Measurements from ENCODE around the gene PDIA6. TPM values are rescaled to one million over a fixed set of nuclear protein-coding genes. Genes with fewer than 3 reads are reported as not detected.
A peak's percentile ranks its signal among the peaks of the same experiment; 100 is the strongest.

PDIA6 gene
- total and polyA plus RNA-seq, 9 of the 15 experiments (the other 6 are each of a cell fraction or from before 2014, with no cell fraction given): 166 to 268 (median 229) TPM

DNA sequence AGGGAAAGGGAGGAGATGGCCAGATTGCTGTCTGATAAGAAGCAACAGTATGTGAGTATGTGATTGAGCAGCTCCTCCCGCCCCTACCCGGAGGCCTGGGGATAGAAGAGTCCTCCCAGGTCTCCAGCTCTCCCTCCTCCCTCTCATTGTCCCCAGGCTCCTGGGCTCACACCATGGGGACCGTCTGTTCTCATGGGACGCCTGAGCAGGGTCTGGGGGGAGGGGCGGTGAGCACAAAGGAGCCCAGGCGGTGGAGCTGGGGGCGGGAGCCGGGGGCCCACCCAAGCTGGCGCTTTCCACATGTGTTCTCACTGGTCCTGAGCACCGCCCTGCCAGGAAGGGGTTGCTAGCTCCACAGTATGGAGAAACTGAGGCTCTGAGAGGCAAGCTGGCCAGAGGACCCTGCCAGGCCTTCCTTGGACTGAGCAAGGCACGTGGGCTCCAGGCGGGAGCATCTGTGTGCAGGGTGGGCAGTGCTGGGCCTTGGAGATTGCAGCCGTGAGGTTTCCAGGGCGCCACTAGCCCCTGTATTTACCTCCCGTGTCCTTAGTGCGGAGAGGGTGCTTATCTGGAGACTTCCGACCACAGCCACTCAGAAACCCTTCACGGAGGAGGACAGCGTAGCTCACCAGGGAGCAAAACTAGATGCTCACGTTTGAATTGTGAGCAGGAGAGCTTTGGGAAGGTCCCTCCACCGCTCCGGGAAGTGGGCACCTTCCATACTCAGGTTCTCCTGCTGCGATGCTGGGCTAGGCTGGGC is 37.4 kb downstream of the PDIA6 start:
- FAIRE-seq: no peak
- CTCF ChIA-PET (ENCODE audit: low intra/inter-chr PET ratio): no interaction called here
- in situ Hi-C loops (cut with MboI): no loop called here
- TF ChIP-seq, protein P1, sequence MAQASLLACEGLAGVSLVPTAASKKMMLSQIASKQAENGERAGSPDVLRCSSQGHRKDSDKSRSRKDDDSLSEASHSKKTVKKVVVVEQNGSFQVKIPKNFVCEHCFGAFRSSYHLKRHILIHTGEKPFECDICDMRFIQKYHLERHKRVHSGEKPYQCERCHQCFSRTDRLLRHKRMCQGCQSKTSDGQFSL (CRISPR knock-in tag; IDR thresholded peaks at IDR 0.05): no peak
- TF ChIP-seq, protein P1 (tag; IDR thresholded peaks at IDR 0.05): no peak
- TF ChIP-seq FOXK2 (conservative IDR thresholded peaks at IDR 0.05 in 1 of 2, IDR thresholded peaks at IDR 0.05 in 1 of 2; ENCODE audit: low read depth in 2 of 2): no peak
- TF ChIP-seq ZNF263 (CRISPR knock-in tag; IDR thresholded peaks at IDR 0.05; ENCODE audit: borderline replicate concordance): peak; percentile 95
- 0 out of 2 replicates have a peak, but pooled peaks have one; percentile 14 for TF ChIP-seq POLR2G (IDR thresholded peaks at IDR 0.05; ENCODE audit: low read depth, low read length)
- TF ChIP-seq KDM2B (CRISPR knock-in tag; IDR thresholded peaks at IDR 0.05): no peak
- TF ChIP-seq NFXL1 (CRISPR knock-in tag; IDR thresholded peaks at IDR 0.05): no peak
- TF ChIP-seq NFE2L1 (tag; IDR thresholded peaks at IDR 0.05; ENCODE audit: borderline replicate concordance, low read depth): no peak
- TF ChIP-seq, protein P2, sequence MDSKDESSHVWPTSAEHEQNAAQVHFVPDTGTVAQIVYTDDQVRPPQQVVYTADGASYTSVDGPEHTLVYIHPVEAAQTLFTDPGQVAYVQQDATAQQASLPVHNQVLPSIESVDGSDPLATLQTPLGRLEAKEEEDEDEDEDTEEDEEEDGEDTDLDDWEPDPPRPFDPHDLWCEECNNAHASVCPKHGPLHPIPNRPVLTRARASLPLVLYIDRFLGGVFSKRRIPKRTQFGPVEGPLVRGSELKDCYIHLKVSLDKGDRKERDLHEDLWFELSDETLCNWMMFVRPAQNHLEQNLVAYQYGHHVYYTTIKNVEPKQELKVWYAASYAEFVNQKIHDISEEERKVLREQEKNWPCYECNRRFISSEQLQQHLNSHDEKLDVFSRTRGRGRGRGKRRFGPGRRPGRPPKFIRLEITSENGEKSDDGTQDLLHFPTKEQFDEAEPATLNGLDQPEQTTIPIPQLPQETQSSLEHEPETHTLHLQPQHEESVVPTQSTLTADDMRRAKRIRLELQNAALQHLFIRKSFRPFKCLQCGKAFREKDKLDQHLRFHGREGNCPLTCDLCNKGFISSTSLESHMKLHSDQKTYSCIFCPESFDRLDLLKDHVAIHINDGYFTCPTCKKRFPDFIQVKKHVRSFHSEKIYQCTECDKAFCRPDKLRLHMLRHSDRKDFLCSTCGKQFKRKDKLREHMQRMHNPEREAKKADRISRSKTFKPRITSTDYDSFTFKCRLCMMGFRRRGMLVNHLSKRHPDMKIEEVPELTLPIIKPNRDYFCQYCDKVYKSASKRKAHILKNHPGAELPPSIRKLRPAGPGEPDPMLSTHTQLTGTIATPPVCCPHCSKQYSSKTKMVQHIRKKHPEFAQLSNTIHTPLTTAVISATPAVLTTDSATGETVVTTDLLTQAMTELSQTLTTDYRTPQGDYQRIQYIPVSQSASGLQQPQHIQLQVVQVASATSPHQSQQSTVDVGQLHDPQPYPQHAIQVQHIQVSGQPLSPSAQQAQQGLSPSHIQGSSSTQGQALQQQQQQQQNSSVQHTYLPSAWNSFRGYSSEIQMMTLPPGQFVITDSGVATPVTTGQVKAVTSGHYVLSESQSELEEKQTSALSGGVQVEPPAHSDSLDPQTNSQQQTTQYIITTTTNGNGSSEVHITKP (IDR thresholded peaks at IDR 0.05; ENCODE audit: partially characterized antibody): no peak
- no peak for TF ChIP-seq SOX6 (IDR thresholded peaks at IDR 0.05)
- TF ChIP-seq RFX1 (IDR thresholded peaks at IDR 0.05): no peak
- TF ChIP-seq, protein P3, sequence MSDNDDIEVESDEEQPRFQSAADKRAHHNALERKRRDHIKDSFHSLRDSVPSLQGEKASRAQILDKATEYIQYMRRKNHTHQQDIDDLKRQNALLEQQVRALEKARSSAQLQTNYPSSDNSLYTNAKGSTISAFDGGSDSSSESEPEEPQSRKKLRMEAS (CRISPR knock-in tag; IDR thresholded peaks at IDR 0.05): peak; percentile 39; the same call in 1 of the 2 replicates
- no peak for TF ChIP-seq GATA2 (CRISPR knock-in tag; IDR thresholded peaks at IDR 0.05)

More for the DNA sequence above, 37.4 kb downstream of the PDIA6 start:
- H3K27me3 ChIP-seq (ENCODE audit: control insufficient read depth in 2 of 2, insufficient read depth in 2 of 2, low read length in 2 of 2): peaks cover 17 to 28% of the 10 kb centered on the region in 2 experiments; a peak in 4 of 5 replicates
- H4K20me1 ChIP-seq (replicated peaks; ENCODE audit: control insufficient read depth, insufficient read depth, low read length): peaks cover 26% of the 10 kb centered on the region
- H3K79me2 ChIP-seq (ENCODE audit: control insufficient read depth, insufficient read depth, low read length): no peaks in the 10 kb centered on the region
- intact Hi-C loops (cut with micrococcal nuclease): no loop called here
- no peak overlapping the region for H3K4me3 ChIP-seq
- ATAC-seq (no peak), DNase-seq (ENCODE audit: extremely low read depth in 1 of 4, low spot score in 3 of 4) (peak in 1 of 4 experiments; percentile 31)
- H3K27ac ChIP-seq (ENCODE audit: extremely low read depth, low read depth, low read length): no peak overlapping the region
- no peaks in the 10 kb centered on the region for H3K9me3 ChIP-seq (replicated peaks; ENCODE audit: control insufficient read depth, insufficient read depth, low read depth, low read length)
- H3K9ac ChIP-seq (ENCODE audit: insufficient read depth in 1 of 2, low read depth in 2 of 2, low read length in 2 of 2): no peak overlapping the region; a peak in 1 of 4 replicates
- peaks cover 0 to 35% of the 10 kb centered on the region in 2 experiments; a peak in 2 of 5 replicates for H3K4me1 ChIP-seq (replicated peaks in 1 of 2; ENCODE audit: control insufficient read depth in 2 of 2, insufficient read depth in 2 of 2, low read length in 2 of 2)
- no peak overlapping the region for H3K4me2 ChIP-seq (ENCODE audit: insufficient read depth, low read length)
- no peak overlapping the region for H2AFZ ChIP-seq (ENCODE audit: low read depth, low read length)
- H3K9me1 ChIP-seq (ENCODE audit: control insufficient read depth, insufficient read depth, low read length): no peaks in the 10 kb centered on the region
- H3K36me3 ChIP-seq (ENCODE audit: control insufficient read depth, insufficient read depth, low read length): peaks cover 12% of the 10 kb centered on the region; the same call in 1 of the 3 replicates
- POLR2A ChIA-PET: interaction anchor here (0.6 kb wide), 1 partner anchor 1018 kb away, joined by 3 read pairs; no protein-coding TSS in a partner anchor
- WGBS (ENCODE audit: insufficient coverage, low coverage, missing lambda C conversion rate): 33% methylated on average over 14 of the region's 23 CpGs
- BruUV-seq (replicated peaks): no TSS peak

Measured in K562 (cell line).